Natural killer cell (primary cell): ENCODE measurements around the gene DBNDD1. TPM values are rescaled to one million over a fixed set of nuclear protein-coding genes. Genes with fewer than 3 reads are reported as not detected.

Experiments used
- ATAC-seq, 3 donors: fragments of 150-1000 bp in 2 of 3; fragments of 200-7000 bp in 1 of 3; cut with Tn5 transposase; 1 replicate in 1 of 3; 2 replicates in 2 of 3; pipeline ENCODE4 v1.10.0; 2021; ENCODE audit warnings: mild to moderate bottlenecking in 2 of 3, moderate library complexity in 2 of 3
- DNase-seq, 2 donors: peaks; one replicate each; pipeline versions ENCODE4 v3.0.0 to v3.0.0-alpha.2; 2013 to 2021; ENCODE audit warnings: mixed read lengths in 1 of 2
- H3K27ac ChIP-seq: one replicate; pipeline ENCODE4 v1.5.1; 2013; ENCODE audit warnings: mild to moderate bottlenecking, low read length
- H3K27me3 ChIP-seq: one replicate; pipeline ENCODE4 v1.6.1; 2013; ENCODE audit warnings: low read length; ENCODE audit not compliant: control insufficient read depth, insufficient read depth
- H3K36me3 ChIP-seq: one replicate; pipeline ENCODE4 v1.6.1; 2013; ENCODE audit warnings: low read length; ENCODE audit not compliant: control insufficient read depth, insufficient read depth
- H3K4me1 ChIP-seq: one replicate; pipeline ENCODE4 v1.6.1; 2013; ENCODE audit warnings: low read length; ENCODE audit not compliant: control insufficient read depth, insufficient read depth
- H3K4me3 ChIP-seq: one replicate; pipeline ENCODE4 v1.5.1; 2013; ENCODE audit warnings: low read length
- H3K9me3 ChIP-seq: one replicate; pipeline ENCODE4 v1.6.1; 2013; ENCODE audit warnings: low read length; ENCODE audit not compliant: control insufficient read depth, insufficient read depth
- H3K27ac Mint-ChIP-seq, 2 donors: one replicate each; pipeline ENCODE4 v1.8.0; 2022; ENCODE audit warnings: mild to moderate bottlenecking in 2 of 2, mixed read lengths in 2 of 2, moderate library complexity in 1 of 2
- H3K27me3 Mint-ChIP-seq, 2 donors: one replicate each; pipeline ENCODE4 v1.8.0; 2022; ENCODE audit warnings: low read depth in 2 of 2, mixed read lengths in 2 of 2
- H3K36me3 Mint-ChIP-seq: one replicate; pipeline ENCODE4 v1.8.0; 2022; ENCODE audit warnings: mixed read lengths
- H3K4me1 Mint-ChIP-seq, 2 donors: one replicate each; pipeline ENCODE4 v1.8.0; 2022; ENCODE audit warnings: mixed read lengths in 2 of 2
- H3K4me3 Mint-ChIP-seq: one replicate; pipeline ENCODE4 v1.8.0; 2022; ENCODE audit warnings: mild to moderate bottlenecking, moderate library complexity, mixed read lengths
- H3K9me3 Mint-ChIP-seq, 2 donors: one replicate each; pipeline ENCODE4 v1.8.0; 2022; ENCODE audit warnings: mixed read lengths in 2 of 2
- WGBS: methylation state at CpG from one replicate; pipeline ENCODE4 v1.1.7; 2013; ENCODE audit warnings: missing lambda C conversion rate; ENCODE audit not compliant: insufficient coverage; 5-methylcytosine and 5-hydroxymethylcytosine counted together
- intact Hi-C: fragments of 100-400 bp; cut with micrococcal nuclease; formaldehyde crosslinking; loops from one replicate; pipeline ENCODE4 v1.14.2; 2022
- total RNA-seq, 4 donors: library from RNA; stranded (reverse); fragments of 120-200 nt in 1 of 4; gene quantifications; one replicate each; pipeline versions ENCODE4 v1.2.3 to v1.2.4, GENCODE V29; 2013 to 2022
- TF ChIP-seq, protein P1 (sequence below): fragments of 200-600 bp; IDR thresholded peaks from one replicate; pipeline ENCODE4 v1.8.0; 2022; ENCODE audit warnings: antibody characterized with exemption

The DBNDD1 gene
- total RNA-seq, 3 donors from 2014 or later (not counting 1 experiment from before 2014, with no cell fraction given): 0.20 TPM; not detected in 2

- peaks cover 14% of the 10 kb centered on the region for H3K27me3 ChIP-seq
- H3K27ac Mint-ChIP-seq: no peak overlapping the region
- H3K4me1 Mint-ChIP-seq: peaks cover 8 to 25% of the 10 kb centered on the region in 2 donors
- no peaks in the 10 kb centered on the region for H3K9me3 Mint-ChIP-seq
- TF ChIP-seq, protein P1, sequence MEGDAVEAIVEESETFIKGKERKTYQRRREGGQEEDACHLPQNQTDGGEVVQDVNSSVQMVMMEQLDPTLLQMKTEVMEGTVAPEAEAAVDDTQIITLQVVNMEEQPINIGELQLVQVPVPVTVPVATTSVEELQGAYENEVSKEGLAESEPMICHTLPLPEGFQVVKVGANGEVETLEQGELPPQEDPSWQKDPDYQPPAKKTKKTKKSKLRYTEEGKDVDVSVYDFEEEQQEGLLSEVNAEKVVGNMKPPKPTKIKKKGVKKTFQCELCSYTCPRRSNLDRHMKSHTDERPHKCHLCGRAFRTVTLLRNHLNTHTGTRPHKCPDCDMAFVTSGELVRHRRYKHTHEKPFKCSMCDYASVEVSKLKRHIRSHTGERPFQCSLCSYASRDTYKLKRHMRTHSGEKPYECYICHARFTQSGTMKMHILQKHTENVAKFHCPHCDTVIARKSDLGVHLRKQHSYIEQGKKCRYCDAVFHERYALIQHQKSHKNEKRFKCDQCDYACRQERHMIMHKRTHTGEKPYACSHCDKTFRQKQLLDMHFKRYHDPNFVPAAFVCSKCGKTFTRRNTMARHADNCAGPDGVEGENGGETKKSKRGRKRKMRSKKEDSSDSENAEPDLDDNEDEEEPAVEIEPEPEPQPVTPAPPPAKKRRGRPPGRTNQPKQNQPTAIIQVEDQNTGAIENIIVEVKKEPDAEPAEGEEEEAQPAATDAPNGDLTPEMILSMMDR: no peak
- peak overlapping the region; percentile 83 for H3K4me3 Mint-ChIP-seq
- ATAC-seq: peak in 2 of 3 donors; percentile 22 to 23
- no peak overlapping the region for H3K27ac ChIP-seq
- H3K27me3 Mint-ChIP-seq: peaks cover 0 to 14% of the 10 kb centered on the region in 2 donors
- no peaks in the 10 kb centered on the region for H3K9me3 ChIP-seq
- intact Hi-C loops: no loop called here
- H3K36me3 ChIP-seq: no peaks in the 10 kb centered on the region
- no peaks in the 10 kb centered on the region for H3K36me3 Mint-ChIP-seq
- DNase-seq: peak in 1 of 2 donors; percentile 66
- WGBS: 5% methylated on average over 57 of the region's 57 CpGs
- H3K4me3 ChIP-seq: no peak overlapping the region
- peaks cover 34% of the 10 kb centered on the region for H3K4me1 ChIP-seq
Measured at GRCh38 chr16:90019543-90020259, 445 bp upstream of the DBNDD1 start.

- peaks cover 32% of the 10 kb centered on the region for H3K4me1 ChIP-seq
- no peaks in the 10 kb centered on the region for H3K9me3 ChIP-seq
- peaks cover 14% of the 10 kb centered on the region for H3K27me3 ChIP-seq
- 64% methylated on average over 7 of the region's 7 CpGs for WGBS
- Mint-ChIP-seq H3K36me3 (no peaks in the 10 kb centered on the region), H3K4me3 (peak overlapping the region; percentile 84), H3K27ac (no peak overlapping the region), H3K9me3 (no peaks in the 10 kb centered on the region), H3K27me3 (peaks cover 0 to 19% of the 10 kb centered on the region in 2 donors), H3K4me1 (peaks cover 8 to 20% of the 10 kb centered on the region in 2 donors)
- DNase-seq: no peak
- TF ChIP-seq, protein P1: no peak
- H3K27ac ChIP-seq: no peak overlapping the region
- no peak overlapping the region for H3K4me3 ChIP-seq
- ATAC-seq: no peak
- no peaks in the 10 kb centered on the region for H3K36me3 ChIP-seq
- intact Hi-C loops: no loop called here
Measured at GRCh38 chr16:90018297-90018651, 982 bp downstream of the DBNDD1 start.

GRCh38 chr16:90016339-90016950, 2.8 kb downstream of the DBNDD1 start:
- Mint-ChIP-seq H3K4me1 (peaks cover 0 to 12% of the 10 kb centered on the region in 2 donors), H3K27ac (no peak overlapping the region), H3K27me3 (peaks cover 0 to 22% of the 10 kb centered on the region in 2 donors), H3K4me3 (no peak overlapping the region), H3K9me3 (no peaks in the 10 kb centered on the region), H3K36me3 (no peaks in the 10 kb centered on the region)
- no peaks in the 10 kb centered on the region for H3K36me3 ChIP-seq
- peaks cover 17% of the 10 kb centered on the region for H3K4me1 ChIP-seq
- no peak overlapping the region for H3K4me3 ChIP-seq
- no peaks in the 10 kb centered on the region for H3K9me3 ChIP-seq
- H3K27ac ChIP-seq: no peak overlapping the region
- 86% methylated on average over 11 of the region's 11 CpGs for WGBS
- ATAC-seq: no peak
- peaks cover 19% of the 10 kb centered on the region for H3K27me3 ChIP-seq
- TF ChIP-seq, protein P1: no peak
- no peak for DNase-seq
- intact Hi-C loops: no loop called here
